Stimulated activated CD4-positive, alpha-beta T cell treated with anti-CD3 and anti-CD28 coated beads, Interleukin-2, amount 100 ng/mL, for 48 hours (primary cell): ENCODE data around the gene SPPL3.

Experiments used
- DNase-seq, 2 donors: peaks; one replicate each; pipeline ENCODE4 v3.0.0-alpha.2; 2020

The SPPL3 gene

GRCh38 chr12:120771097-120771496 lies 133.1 kb downstream of the SPPL3 start:
- DNase-seq: no peak

- no peak for DNase-seq
Observed at GRCh38 chr12:120767071-120768024, 136.8 kb downstream of the SPPL3 start.

GRCh38 chr12:120766566-120766965 lies 137.6 kb downstream of the SPPL3 start:
- no peak for DNase-seq

GRCh38 chr12:120764816-120765215 lies 139.3 kb downstream of the SPPL3 start:
- no peak for DNase-seq

- DNase-seq: no peak
Observed at GRCh38 chr12:120763250-120763649, 140.9 kb downstream of the SPPL3 start.

- no peak for DNase-seq
Observed at GRCh38 chr12:120762086-120762485, 142.1 kb downstream of the SPPL3 start.

- DNase-seq: no peak
Observed at GRCh38 chr12:120761519-120761934, 142.6 kb downstream of the SPPL3 start.

- DNase-seq: peak in 1 of 2 donors; percentile 12
Observed at GRCh38 chr12:120760349-120761254, 143.6 kb downstream of the SPPL3 start.

GRCh38 chr12:120759591-120760348 lies 144.4 kb downstream of the SPPL3 start:
- no peak for DNase-seq

- no peak for DNase-seq
Observed at GRCh38 chr12:120758798-120759590, 145.2 kb downstream of the SPPL3 start.

GRCh38 chr12:120757949-120758348 lies 146.2 kb downstream of the SPPL3 start:
- no peak for DNase-seq

- DNase-seq: no peak
Observed at GRCh38 chr12:120757226-120757742, 146.9 kb downstream of the SPPL3 start.

GRCh38 chr12:120755269-120755668 lies 148.9 kb downstream of the SPPL3 start:
- DNase-seq: no peak

GRCh38 chr12:120754792-120755191 lies 149.4 kb downstream of the SPPL3 start:
- DNase-seq: no peak

GRCh38 chr12:120751389-120751788 lies 152.8 kb downstream of the SPPL3 start:
- DNase-seq: no peak

GRCh38 chr12:120750806-120751205 lies 153.4 kb downstream of the SPPL3 start:
- DNase-seq: no peak

- DNase-seq: no peak
Observed at GRCh38 chr12:120749256-120749655, 154.9 kb downstream of the SPPL3 start.

- DNase-seq: no peak
Observed at GRCh38 chr12:120748242-120748641, 155.9 kb downstream of the SPPL3 start.

- no peak for DNase-seq
Observed at GRCh38 chr12:120744922-120745493, 159.2 kb downstream of the SPPL3 start.

GRCh38 chr12:120741476-120742421 lies 162.4 kb downstream of the SPPL3 start:
- DNase-seq: no peak
